Activated T-cell treated with anti-CD3 and anti-CD28 coated beads, Interleukin-2, amount 50 U/mL, for 72 hours (primary cell): ENCODE measurements around the gene GNL2. TPM values are rescaled to one million over a fixed set of nuclear protein-coding genes. Genes with fewer than 3 reads are reported as not detected.
"Not testable (repeated sequence)": the region's sequence is repeated elsewhere in the genome, so short reads cannot be mapped to it uniquely, and the experiment has no call there.

ENCODE experiments used
- ATAC-seq, 2 donors: fragments of 150-1000 bp; cut with Tn5 transposase; replicated peaks in 1 of 2; 2 replicates each; pipeline ENCODE4 v1.10.0; 2021; ENCODE audit warnings: moderate library complexity in 2 of 2, mild to moderate bottlenecking in 1 of 2
- DNase-seq, 2 donors: peaks; one replicate each; pipeline ENCODE4 v3.0.0; 2021 to 2022; ENCODE audit warnings: mixed read lengths in 1 of 2
- H3K27ac Mint-ChIP-seq: one replicate; pipeline ENCODE4 v1.8.0; 2022; ENCODE audit warnings: mild to moderate bottlenecking, moderate library complexity, mixed read lengths
- H3K27me3 Mint-ChIP-seq: one replicate; pipeline ENCODE4 v1.8.0; 2022; ENCODE audit warnings: low read depth, mixed read lengths
- H3K36me3 Mint-ChIP-seq, 2 donors: one replicate each; pipeline ENCODE4 v1.8.0; 2022; ENCODE audit warnings: mixed read lengths in 2 of 2, mild to moderate bottlenecking in 1 of 2; ENCODE audit not compliant: insufficient read depth in 2 of 2
- H3K4me1 Mint-ChIP-seq: one replicate; pipeline ENCODE4 v1.8.0; 2022; ENCODE audit warnings: low read depth, mixed read lengths
- H3K4me3 Mint-ChIP-seq, 2 donors: one replicate each; pipeline ENCODE4 v1.8.0; 2022; ENCODE audit warnings: mild to moderate bottlenecking in 2 of 2, mixed read lengths in 2 of 2, moderate library complexity in 2 of 2
- H3K9me3 Mint-ChIP-seq, 2 donors: one replicate each; pipeline ENCODE4 v1.8.0; 2022; ENCODE audit warnings: mixed read lengths in 2 of 2
- total RNA-seq, 2 donors: library from RNA; stranded (reverse); gene quantifications; one replicate each; pipeline ENCODE4 v1.2.3, GENCODE V29; 2022

The GNL2 gene
- total RNA-seq, 2 donors from 2014 or later: 47.3 to 52.9 TPM

GRCh38 chr1:37602750-37603694, 7.3 kb upstream of the GNL2 start:
- ATAC-seq (peak; percentile 63 to 67), DNase-seq (peak; percentile 35 to 43)
- no peaks in the 10 kb centered on the region for H3K27me3 Mint-ChIP-seq
- peak overlapping the region in 1 of 2 donors; percentile 35 for H3K4me3 Mint-ChIP-seq
- H3K9me3 Mint-ChIP-seq: no peaks in the 10 kb centered on the region
- peaks cover 5% of the 10 kb centered on the region for H3K4me1 Mint-ChIP-seq
- H3K36me3 Mint-ChIP-seq: no peaks in the 10 kb centered on the region
- no peak overlapping the region for H3K27ac Mint-ChIP-seq

- ATAC-seq (no peak), DNase-seq (no peak)
- no peaks in the 10 kb centered on the region for H3K36me3 Mint-ChIP-seq
- no peak overlapping the region for H3K4me3 Mint-ChIP-seq
- peaks cover 7% of the 10 kb centered on the region for H3K4me1 Mint-ChIP-seq
- H3K9me3 Mint-ChIP-seq: no peaks in the 10 kb centered on the region
- H3K27ac Mint-ChIP-seq: no peak overlapping the region
- H3K27me3 Mint-ChIP-seq: no peaks in the 10 kb centered on the region
Observed at GRCh38 chr1:37601441-37601840, 5.7 kb upstream of the GNL2 start.

GRCh38 chr1:37599940-37600339, 4.2 kb upstream of the GNL2 start:
- Mint-ChIP-seq H3K27me3 (no peaks in the 10 kb centered on the region), H3K27ac (no peak overlapping the region), H3K4me1 (peaks cover 21% of the 10 kb centered on the region), H3K9me3 (no peaks in the 10 kb centered on the region), H3K4me3 (no peak overlapping the region), H3K36me3 (peaks cover 5 to 7% of the 10 kb centered on the region in 2 donors)
- DNase-seq (no peak), ATAC-seq (no peak)

- Mint-ChIP-seq H3K27me3 (no peaks in the 10 kb centered on the region), H3K36me3 (peaks cover 7 to 19% of the 10 kb centered on the region in 2 donors), H3K4me1 (peaks cover 44% of the 10 kb centered on the region), H3K27ac (peak overlapping the region; percentile 26), H3K4me3 (peak overlapping the region; percentile 99 to 100), H3K9me3 (no peaks in the 10 kb centered on the region)
- peak; percentile 2 to 12 for ATAC-seq
- no peak for DNase-seq
Observed at GRCh38 chr1:37596182-37596667, 488 bp upstream of the GNL2 start.

GRCh38 chr1:37593726-37594125, 2.0 kb downstream of the GNL2 start:
- Mint-ChIP-seq H3K4me1 (peaks cover 66% of the 10 kb centered on the region), H3K27ac (no peak overlapping the region), H3K9me3 (no peaks in the 10 kb centered on the region), H3K4me3 (peak overlapping the region; percentile 38 to 55), H3K36me3 (peaks cover 9 to 33% of the 10 kb centered on the region in 2 donors), H3K27me3 (no peaks in the 10 kb centered on the region)
- DNase-seq (no peak), ATAC-seq (no peak)

GRCh38 chr1:37588939-37589338, 6.8 kb downstream of the GNL2 start:
- H3K36me3 Mint-ChIP-seq: peaks cover 11 to 49% of the 10 kb centered on the region in 2 donors
- no peaks in the 10 kb centered on the region for H3K27me3 Mint-ChIP-seq
- H3K4me3 Mint-ChIP-seq: peak overlapping the region in 1 of 2 donors; percentile 39
- peaks cover 61% of the 10 kb centered on the region for H3K4me1 Mint-ChIP-seq
- no peaks in the 10 kb centered on the region for H3K9me3 Mint-ChIP-seq
- ATAC-seq: peak; percentile 81 to 87
- H3K27ac Mint-ChIP-seq: peak overlapping the region; percentile 64
- no peak for DNase-seq

GRCh38 chr1:37584544-37584943, 11.2 kb downstream of the GNL2 start:
- Mint-ChIP-seq H3K36me3 (peaks cover 13 to 46% of the 10 kb centered on the region in 2 donors), H3K4me1 (peaks cover 27% of the 10 kb centered on the region)
- H3K27me3 Mint-ChIP-seq, ATAC-seq, H3K9me3 Mint-ChIP-seq, DNase-seq, H3K4me3 Mint-ChIP-seq, H3K27ac Mint-ChIP-seq: not testable (repeated sequence)

GRCh38 chr1:37575692-37576091, 20.0 kb downstream of the GNL2 start:
- peak overlapping the region; percentile 94 for H3K27ac Mint-ChIP-seq
- peak overlapping the region; percentile 37 to 62 for H3K4me3 Mint-ChIP-seq
- peaks cover 64% of the 10 kb centered on the region for H3K4me1 Mint-ChIP-seq

GRCh38 chr1:37574834-37575480, 20.8 kb downstream of the GNL2 start:
- Mint-ChIP-seq H3K36me3 (peaks cover 18 to 66% of the 10 kb centered on the region in 2 donors), H3K27me3 (no peaks in the 10 kb centered on the region), H3K27ac (peak overlapping the region; percentile 94), H3K9me3 (no peaks in the 10 kb centered on the region), H3K4me1 (peaks cover 68% of the 10 kb centered on the region), H3K4me3 (peak overlapping the region; percentile 27 to 62)
- DNase-seq: peak; percentile 32 to 55
- ATAC-seq: peak; percentile 57

More at GRCh38 chr1:37575692-37576091, 20.0 kb downstream of the GNL2 start:
- Mint-ChIP-seq H3K36me3 (peaks cover 17 to 67% of the 10 kb centered on the region in 2 donors), H3K27me3 (no peaks in the 10 kb centered on the region), H3K9me3 (no peaks in the 10 kb centered on the region)
- DNase-seq (no peak), ATAC-seq (peak; percentile 36 to 48)

GRCh38 chr1:37570528-37571334, 25.0 kb downstream of the GNL2 start:
- Mint-ChIP-seq H3K36me3 (peaks cover 24 to 63% of the 10 kb centered on the region in 2 donors), H3K27ac (peak overlapping the region; percentile 34), H3K4me3 (peak overlapping the region in 1 of 2 donors; percentile 48), H3K27me3 (no peaks in the 10 kb centered on the region), H3K9me3 (no peaks in the 10 kb centered on the region), H3K4me1 (peaks cover 47% of the 10 kb centered on the region)
- ATAC-seq (peak; percentile 22 to 48), DNase-seq (no peak)

GRCh38 chr1:37567023-37567422, 28.7 kb downstream of the GNL2 start:
- Mint-ChIP-seq H3K36me3 (peaks cover 16 to 36% of the 10 kb centered on the region in 2 donors), H3K27me3 (no peaks in the 10 kb centered on the region), H3K4me1 (peaks cover 18% of the 10 kb centered on the region), H3K4me3 (no peak overlapping the region), H3K9me3 (no peaks in the 10 kb centered on the region), H3K27ac (no peak overlapping the region)
- no peak for ATAC-seq
- DNase-seq: no peak

GRCh38 chr1:37564892-37565291, 30.8 kb downstream of the GNL2 start:
- H3K27ac Mint-ChIP-seq: no peak overlapping the region
- no peak for DNase-seq
- no peak overlapping the region for H3K4me3 Mint-ChIP-seq
- no peaks in the 10 kb centered on the region for H3K9me3 Mint-ChIP-seq
- H3K27me3 Mint-ChIP-seq: no peaks in the 10 kb centered on the region
- no peaks in the 10 kb centered on the region for H3K4me1 Mint-ChIP-seq
- peaks cover 11 to 22% of the 10 kb centered on the region in 2 donors for H3K36me3 Mint-ChIP-seq
- no peak for ATAC-seq
